ENCODE measurements around the gene GRWD1. TPM values are rescaled to one million over a fixed set of nuclear protein-coding genes. Genes with fewer than 3 reads are reported as not detected.

GRWD1 gene
- total RNA-seq (38.6 and 40.7 TPM in 2 replicates), polyA plus RNA-seq (10.6 and 12.0 TPM in 2 replicates), polyA minus RNA-seq (29.5 and 32.4 TPM in 2 replicates)
- total RNA-seq (2013), result 27.0 TPM

DNA sequence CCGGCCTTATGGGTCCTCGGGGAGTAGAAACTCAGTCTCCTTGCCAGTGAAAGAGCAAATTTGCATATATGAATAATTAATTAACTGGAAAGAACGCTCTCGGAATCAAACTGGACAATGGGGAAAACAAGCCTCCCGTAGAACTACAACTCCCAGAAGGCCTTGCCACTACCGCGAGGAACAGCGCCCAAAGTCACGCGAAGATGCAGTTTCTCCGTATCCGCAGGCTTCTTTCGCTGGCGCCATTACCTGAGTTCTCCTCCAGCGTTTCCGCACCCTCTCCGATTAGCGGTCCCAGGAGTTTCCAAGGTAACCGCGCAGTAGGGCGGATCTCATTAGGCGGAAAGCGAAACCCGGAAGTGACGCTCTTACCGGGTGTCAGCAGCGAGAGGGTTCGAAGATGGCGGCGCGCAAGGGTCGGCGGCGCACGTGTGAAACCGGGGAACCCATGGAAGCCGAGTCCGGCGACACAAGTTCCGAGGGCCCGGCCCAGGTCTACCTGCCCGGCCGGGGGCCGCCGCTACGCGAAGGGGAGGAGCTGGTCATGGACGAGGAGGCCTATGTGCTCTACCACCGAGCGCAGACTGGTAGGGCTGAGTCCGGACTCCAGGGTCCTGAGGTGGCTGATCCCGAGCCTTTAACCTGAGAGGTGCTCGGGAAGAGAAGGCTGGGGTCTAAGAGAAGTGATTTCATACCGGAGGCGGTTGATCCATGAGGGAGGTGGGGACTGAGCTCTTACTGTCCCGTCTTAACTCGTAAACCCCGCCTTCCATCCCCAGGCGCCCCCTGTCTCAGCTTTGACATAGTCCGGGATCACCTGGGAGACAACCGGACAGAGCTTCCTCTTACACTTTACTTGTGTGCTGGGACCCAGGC, at the start of gene GRWD1:
Gene GRWD1 (plus strand): TSS at position 378 of the 876 bp plus-strand sequence. CDS start 23 bp downstream, at position 401.
- H3K27ac Mint-ChIP-seq, result peak within 1 kb of the TSS; percentile 98
- no peaks in the 10 kb centered on the region for H4K20me1 ChIP-seq (ENCODE audit: control insufficient read depth, insufficient read depth, low read length, poor library complexity, severe bottlenecking)
- DNase-seq, result peak; percentile 96
- peaks cover 22% of the 10 kb centered on the region for H3K27me3 Mint-ChIP-seq
- peaks cover 0 to 35% of the 10 kb centered on the region in 2 experiments for H3K36me3 ChIP-seq (replicated peaks in 1 of 2; ENCODE audit: control extremely low read depth in 1 of 2, control insufficient read depth in 1 of 2, extremely low read depth in 1 of 2, insufficient read depth in 2 of 2, low read length in 1 of 2)
- POLR2A ChIA-PET, result interaction anchor here (1.2 kb wide), 1 partner anchor 24 kb away, joined by 3 read pairs; no protein-coding TSS in a partner anchor
- peaks cover 22 to 27% of the 10 kb centered on the region in 2 donors for H3K4me1 ChIP-seq (ENCODE audit: control insufficient read depth in 2 of 2, insufficient read depth in 2 of 2, low read length in 2 of 2)
- peak within 1 kb of the TSS; percentile 98 for H2AFZ ChIP-seq (ENCODE audit: insufficient read depth, low read depth, low read length, poor library complexity, severe bottlenecking)
- H3K9me3 Mint-ChIP-seq (ENCODE audit: insufficient read depth), result no peaks in the 10 kb centered on the region
- TF ChIP-seq, protein P1, sequence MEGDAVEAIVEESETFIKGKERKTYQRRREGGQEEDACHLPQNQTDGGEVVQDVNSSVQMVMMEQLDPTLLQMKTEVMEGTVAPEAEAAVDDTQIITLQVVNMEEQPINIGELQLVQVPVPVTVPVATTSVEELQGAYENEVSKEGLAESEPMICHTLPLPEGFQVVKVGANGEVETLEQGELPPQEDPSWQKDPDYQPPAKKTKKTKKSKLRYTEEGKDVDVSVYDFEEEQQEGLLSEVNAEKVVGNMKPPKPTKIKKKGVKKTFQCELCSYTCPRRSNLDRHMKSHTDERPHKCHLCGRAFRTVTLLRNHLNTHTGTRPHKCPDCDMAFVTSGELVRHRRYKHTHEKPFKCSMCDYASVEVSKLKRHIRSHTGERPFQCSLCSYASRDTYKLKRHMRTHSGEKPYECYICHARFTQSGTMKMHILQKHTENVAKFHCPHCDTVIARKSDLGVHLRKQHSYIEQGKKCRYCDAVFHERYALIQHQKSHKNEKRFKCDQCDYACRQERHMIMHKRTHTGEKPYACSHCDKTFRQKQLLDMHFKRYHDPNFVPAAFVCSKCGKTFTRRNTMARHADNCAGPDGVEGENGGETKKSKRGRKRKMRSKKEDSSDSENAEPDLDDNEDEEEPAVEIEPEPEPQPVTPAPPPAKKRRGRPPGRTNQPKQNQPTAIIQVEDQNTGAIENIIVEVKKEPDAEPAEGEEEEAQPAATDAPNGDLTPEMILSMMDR (IDR thresholded peaks at IDR 0.05), result no peak
- no peak for TF ChIP-seq EZH2 (IDR thresholded peaks at IDR 0.05; ENCODE audit: borderline replicate concordance, insufficient read depth, low read depth, low read length, poor library complexity, severe bottlenecking)
- under 1% methylated on average over 54 of the region's 61 CpGs for WGBS (ENCODE audit: insufficient coverage)
- peaks cover 0 to 24% (median 11%) of the 10 kb centered on the region in 4 experiments for H3K27me3 ChIP-seq (replicated peaks in 1 of 4; ENCODE audit: control extremely low read depth in 1 of 4, control insufficient read depth in 3 of 4, insufficient read depth in 4 of 4, low read length in 3 of 4)
- peak within 1 kb of the TSS; percentile 97 for H3K4me3 Mint-ChIP-seq
- peak within 1 kb of the TSS; percentile 88 to 91 for H3K27ac ChIP-seq (ENCODE audit: low read length in 2 of 2)
- peak within 1 kb of the TSS; percentile 95 for H3K9ac ChIP-seq (ENCODE audit: low read length)
- ATAC-seq (ENCODE audit: low read depth), result peak; percentile 87
- CTCF ChIA-PET, result interaction anchor here (0.7 to 2.1 kb wide), 6 partner anchors 21 to 162 kb away, joined by 3 to 5 read pairs (median 4); partner anchors contain the start of gene GRIN2D
- intact Hi-C loops (cut with micrococcal nuclease), result loop anchor here (1.0 kb wide), 7 partner anchors 23 to 173 kb away; partner anchors contain the start of genes CYTH2, KDELR1, RPL18 and SPHK2
- H3K9me3 ChIP-seq (ENCODE audit: control extremely low read depth in 1 of 3, control insufficient read depth in 2 of 3, insufficient read depth in 1 of 3, low read length in 2 of 3), result peaks cover 0 to 21% (median 0%) of the 10 kb centered on the region in 3 donors
- H3K4me2 ChIP-seq (replicated peaks; ENCODE audit: low read depth, low read length, poor library complexity, severe bottlenecking), result peak within 1 kb of the TSS; percentile 78
- H3K79me2 ChIP-seq (ENCODE audit: control insufficient read depth, insufficient read depth, low read length), result peaks cover 28% of the 10 kb centered on the region
- H3K4me3 ChIP-seq (ENCODE audit: control extremely low read depth in 1 of 5, extremely low read depth in 1 of 5, insufficient read depth in 1 of 5, low read depth in 2 of 5, low read length in 4 of 5), result peak within 1 kb of the TSS; percentile 64 to 99 (median 94)
- peaks cover 40% of the 10 kb centered on the region for H3K4me1 Mint-ChIP-seq

Data from B cell (primary cell).